Activated naive CD4-positive, alpha-beta T cell treated with anti-CD3 and anti-CD28 coated beads for 36 hours (primary cell): ENCODE data around the gene OR2G3. TPM values are rescaled to one million over a fixed set of nuclear protein-coding genes. Genes with fewer than 3 reads are reported as not detected.

Experiments
- CTCF ChIA-PET: fragments of 350-600 bp; sonication (Branson Sonifier 250); formaldehyde crosslinking; loops from one replicate; lab custom pipeline; 2021; ENCODE audit warnings: antibody characterized with exemption; lab: Charles Lee
- DNase-seq: peaks from one replicate; pipeline ENCODE4 v3.0.0-alpha.2; 2020
- H3K27ac Mint-ChIP-seq: one replicate; pipeline ENCODE4 v1.8.0; 2021; ENCODE audit warnings: mild to moderate bottlenecking, mixed read lengths
- H3K27me3 Mint-ChIP-seq: one replicate; pipeline ENCODE4 v1.8.0; 2021; ENCODE audit warnings: low read depth, mixed read lengths
- H3K36me3 Mint-ChIP-seq: one replicate; pipeline ENCODE4 v1.8.0; 2021; ENCODE audit warnings: low read depth, mixed read lengths
- H3K4me1 Mint-ChIP-seq: one replicate; pipeline ENCODE4 v1.8.0; 2021; ENCODE audit warnings: low read depth, mixed read lengths
- H3K4me3 Mint-ChIP-seq: one replicate; pipeline ENCODE4 v1.8.0; 2021; ENCODE audit warnings: mild to moderate bottlenecking, moderate library complexity, mixed read lengths
- H3K9me3 Mint-ChIP-seq: one replicate; pipeline ENCODE4 v1.8.0; 2021; ENCODE audit warnings: mixed read lengths
- intact Hi-C: fragments of 100-400 bp; cut with micrococcal nuclease; formaldehyde crosslinking; loops from one replicate; pipeline ENCODE4 v1.15.1; 2023
- total RNA-seq, 2 experiments: library from RNA; stranded (reverse); gene quantifications; one replicate each; pipeline ENCODE4 v1.2.3, GENCODE V29; 2021

OR2G3 gene
- not detected for total RNA-seq

DNA sequence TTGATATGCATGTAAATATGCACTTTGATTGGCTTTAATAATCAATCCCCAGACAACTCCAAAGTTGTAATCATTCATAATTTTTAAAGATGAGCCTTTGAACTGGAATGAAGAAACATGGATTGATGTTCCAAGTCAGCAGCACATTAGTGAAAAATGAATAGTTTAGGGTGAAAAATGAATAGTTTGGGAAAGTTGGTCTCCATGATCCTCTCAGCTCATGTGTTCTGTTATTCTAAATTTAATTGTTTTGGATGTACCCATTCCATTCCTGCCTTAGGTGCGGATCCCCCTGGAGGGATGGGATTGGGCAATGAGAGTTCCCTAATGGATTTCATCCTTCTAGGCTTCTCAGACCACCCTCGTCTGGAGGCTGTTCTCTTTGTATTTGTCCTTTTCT is at the start of gene OR2G3:
Gene OR2G3, plus strand, starts transcription at position 301 of the 400 bp plus-strand sequence. Its CDS starts 0 bp downstream, at position 301.
- CTCF ChIA-PET, result no interaction called here
- no peaks in the 10 kb centered on the region for H3K4me1 Mint-ChIP-seq
- no peak for DNase-seq
- peaks cover 18% of the 10 kb centered on the region for H3K27me3 Mint-ChIP-seq
- intact Hi-C loops, result no loop called here
- H3K4me3 Mint-ChIP-seq, result no peak within 1 kb of the TSS
- peaks cover 1% of the 10 kb centered on the region for H3K36me3 Mint-ChIP-seq
- no peak within 1 kb of the TSS for H3K27ac Mint-ChIP-seq
- H3K9me3 Mint-ChIP-seq, result no peaks in the 10 kb centered on the region

- H3K9me3 Mint-ChIP-seq, result no peaks in the 10 kb centered on the region
- no peak overlapping the region for H3K4me3 Mint-ChIP-seq
- peaks cover 2% of the 10 kb centered on the region for H3K27me3 Mint-ChIP-seq
- intact Hi-C loops, result no loop called here
- H3K36me3 Mint-ChIP-seq, result no peaks in the 10 kb centered on the region
- no peak overlapping the region for H3K27ac Mint-ChIP-seq
- no peak for DNase-seq
- CTCF ChIA-PET, result no interaction called here
- peaks cover 3% of the 10 kb centered on the region for H3K4me1 Mint-ChIP-seq
These were observed 47.3 kb upstream of the OR2G3 start for GRCh38 chr1:247557926-247558674.

GRCh38 chr1:247561711-247562110 is 43.7 kb upstream of the OR2G3 start:
- DNase-seq, result no peak
- H3K9me3 Mint-ChIP-seq, result no peaks in the 10 kb centered on the region
- peaks cover 2% of the 10 kb centered on the region for H3K27me3 Mint-ChIP-seq
- no peaks in the 10 kb centered on the region for H3K36me3 Mint-ChIP-seq
- H3K27ac Mint-ChIP-seq, result no peak overlapping the region
- H3K4me1 Mint-ChIP-seq, result peaks cover 3% of the 10 kb centered on the region
- CTCF ChIA-PET, result no interaction called here
- intact Hi-C loops, result no loop called here
- no peak overlapping the region for H3K4me3 Mint-ChIP-seq

- H3K4me1 Mint-ChIP-seq, result peaks cover 3% of the 10 kb centered on the region
- no peaks in the 10 kb centered on the region for H3K9me3 Mint-ChIP-seq
- H3K27me3 Mint-ChIP-seq, result peaks cover 2% of the 10 kb centered on the region
- CTCF ChIA-PET, result no interaction called here
- intact Hi-C loops, result no loop called here
- no peak overlapping the region for H3K27ac Mint-ChIP-seq
- no peak overlapping the region for H3K4me3 Mint-ChIP-seq
- DNase-seq, result no peak
- H3K36me3 Mint-ChIP-seq, result no peaks in the 10 kb centered on the region
These were observed 43.2 kb upstream of the OR2G3 start for GRCh38 chr1:247562198-247562597.

DNA sequence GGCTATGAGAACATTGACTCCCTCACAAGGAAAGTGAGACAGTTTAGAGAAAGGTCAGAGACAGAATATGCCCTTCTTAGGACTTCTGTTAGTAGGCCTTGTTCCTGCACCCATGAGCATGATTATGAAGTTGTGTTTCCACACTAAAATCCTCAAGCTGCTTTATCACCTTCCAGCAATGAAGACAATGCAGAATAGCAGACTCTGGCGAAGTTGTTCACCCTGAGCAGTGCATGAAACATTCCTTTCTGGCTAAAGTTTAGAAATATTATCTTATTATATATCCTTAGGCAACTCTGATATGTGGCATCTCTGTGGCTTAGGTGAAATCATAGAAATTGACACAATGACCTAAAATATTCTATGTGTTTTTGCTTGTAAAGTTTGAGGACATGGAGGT is 31.1 kb upstream of the OR2G3 start:
- no peaks in the 10 kb centered on the region for H3K4me1 Mint-ChIP-seq
- no peak overlapping the region for H3K4me3 Mint-ChIP-seq
- H3K9me3 Mint-ChIP-seq, result peaks cover 11% of the 10 kb centered on the region
- peaks cover 17% of the 10 kb centered on the region for H3K27me3 Mint-ChIP-seq
- H3K27ac Mint-ChIP-seq, result no peak overlapping the region
- DNase-seq, result no peak
- intact Hi-C loops, result no loop called here
- CTCF ChIA-PET, result no interaction called here
- no peaks in the 10 kb centered on the region for H3K36me3 Mint-ChIP-seq

DNA sequence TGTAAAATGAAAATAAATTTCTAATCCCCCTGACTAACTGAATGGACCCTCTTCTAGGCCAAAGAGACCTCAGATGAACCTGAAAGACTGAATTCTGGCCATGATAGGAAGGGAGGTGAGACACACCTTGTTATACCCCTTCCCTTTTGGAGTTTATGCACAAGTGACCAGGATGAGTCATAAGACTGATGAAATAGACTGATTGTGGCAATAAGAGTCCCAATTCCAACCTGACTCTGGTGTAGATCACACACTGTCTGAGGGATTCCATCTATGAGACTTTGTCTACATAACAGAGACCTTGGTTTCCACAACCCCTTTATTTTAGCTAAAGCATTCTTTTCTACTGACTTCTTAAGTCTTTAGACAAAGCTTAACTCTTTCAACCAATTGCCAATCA is 30.7 kb upstream of the OR2G3 start:
- Mint-ChIP-seq H3K27me3 (peaks cover 17% of the 10 kb centered on the region), H3K36me3 (no peaks in the 10 kb centered on the region), H3K4me3 (no peak overlapping the region), H3K4me1 (no peaks in the 10 kb centered on the region), H3K27ac (no peak overlapping the region), H3K9me3 (peaks cover 11% of the 10 kb centered on the region)
- intact Hi-C loops, result no loop called here
- no peak for DNase-seq
- CTCF ChIA-PET, result interaction anchor here (0.6 kb wide), 1 partner anchor 165 kb away, joined by 3 read pairs; no protein-coding TSS in a partner anchor

DNA sequence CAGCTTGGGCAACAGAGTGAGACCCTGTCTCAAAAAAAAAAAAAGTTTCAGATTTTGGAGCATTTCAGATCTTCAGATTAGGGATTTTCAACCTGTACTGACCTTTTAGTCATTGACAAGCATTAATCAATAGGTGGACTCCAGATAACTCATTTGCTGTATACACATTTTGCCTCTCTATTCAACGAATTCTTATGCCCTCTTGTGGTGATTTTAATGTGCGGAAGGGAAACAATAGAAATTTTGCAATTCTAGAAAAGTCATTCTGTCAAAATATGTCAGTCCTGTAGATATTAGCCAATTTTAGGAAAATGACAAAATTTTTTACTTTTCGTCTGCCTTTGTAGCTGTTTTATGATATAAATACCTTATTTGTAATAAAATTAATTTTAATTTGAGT is 28.9 kb upstream of the OR2G3 start:
- peaks cover 17% of the 10 kb centered on the region for H3K27me3 Mint-ChIP-seq
- DNase-seq, result no peak
- no peak overlapping the region for H3K27ac Mint-ChIP-seq
- CTCF ChIA-PET, result interaction anchor here (0.9 kb wide), 1 partner anchor 187 kb away, joined by 3 read pairs; no protein-coding TSS in a partner anchor
- no peaks in the 10 kb centered on the region for H3K9me3 Mint-ChIP-seq
- H3K36me3 Mint-ChIP-seq, result no peaks in the 10 kb centered on the region
- H3K4me1 Mint-ChIP-seq, result no peaks in the 10 kb centered on the region
- H3K4me3 Mint-ChIP-seq, result no peak overlapping the region
- intact Hi-C loops, result loop anchor here (1.0 kb wide), 2 partner anchors 186 to 204 kb away; no protein-coding TSS in a partner anchor

DNA sequence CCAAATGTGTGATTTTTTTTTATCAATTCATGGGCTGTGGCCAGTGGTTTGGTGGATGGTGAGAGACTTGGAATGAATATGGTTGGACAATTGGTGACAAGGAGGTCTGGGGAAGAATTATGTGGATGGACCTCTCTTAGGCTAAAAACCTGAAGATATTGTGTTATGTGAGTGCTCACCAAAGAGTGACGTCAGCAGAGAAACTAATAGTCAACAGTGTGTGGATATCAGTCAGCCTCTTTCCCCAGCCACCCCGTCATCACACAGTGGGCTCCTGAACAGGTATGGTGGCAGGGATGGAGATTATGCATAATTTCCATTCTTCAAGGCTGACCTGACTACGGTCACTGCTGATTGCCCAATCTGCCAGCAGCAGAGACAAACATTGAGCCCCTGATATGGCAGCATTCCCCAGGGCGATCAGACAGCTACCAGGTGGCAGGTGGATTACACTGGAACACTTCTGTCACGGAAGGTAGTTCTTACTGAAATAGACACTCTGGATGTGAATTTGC is 26.4 kb upstream of the OR2G3 start:
- Mint-ChIP-seq H3K9me3 (no peaks in the 10 kb centered on the region), H3K27me3 (peaks cover 12% of the 10 kb centered on the region), H3K36me3 (no peaks in the 10 kb centered on the region), H3K4me1 (no peaks in the 10 kb centered on the region), H3K4me3 (no peak overlapping the region), H3K27ac (no peak overlapping the region)
- intact Hi-C loops, result no loop called here
- CTCF ChIA-PET, result interaction anchor here (1.2 to 2.1 kb wide), 2 partner anchors 189 to 206 kb away, joined by 3 to 10 read pairs; no protein-coding TSS in a partner anchor
- DNase-seq, result no peak

GRCh38 chr1:247588060-247588459 is 17.3 kb upstream of the OR2G3 start, which contains the start of gene OR2G2:
TSS of gene OR2G2 (plus strand) at chr1:247588360. CDS start at chr1:247588360, 0 bp downstream.
- Mint-ChIP-seq H3K4me1 (no peaks in the 10 kb centered on the region), H3K9me3 (peaks cover 2% of the 10 kb centered on the region), H3K36me3 (no peaks in the 10 kb centered on the region), H3K27me3 (peaks cover 12% of the 10 kb centered on the region), H3K4me3 (no peak within 1 kb of the TSS), H3K27ac (no peak within 1 kb of the TSS)
- DNase-seq, result no peak
- intact Hi-C loops, result no loop called here
- CTCF ChIA-PET, result no interaction called here

- no peaks in the 10 kb centered on the region for H3K4me1 Mint-ChIP-seq
- CTCF ChIA-PET, result no interaction called here
- intact Hi-C loops, result no loop called here
- H3K27me3 Mint-ChIP-seq, result peaks cover 10% of the 10 kb centered on the region
- no peak for DNase-seq
- no peak overlapping the region for H3K4me3 Mint-ChIP-seq
- no peaks in the 10 kb centered on the region for H3K9me3 Mint-ChIP-seq
- H3K27ac Mint-ChIP-seq, result no peak overlapping the region
- H3K36me3 Mint-ChIP-seq, result peaks cover 1% of the 10 kb centered on the region
These were observed 8.0 kb downstream of the OR2G3 start for GRCh38 chr1:247613405-247613804.

DNA sequence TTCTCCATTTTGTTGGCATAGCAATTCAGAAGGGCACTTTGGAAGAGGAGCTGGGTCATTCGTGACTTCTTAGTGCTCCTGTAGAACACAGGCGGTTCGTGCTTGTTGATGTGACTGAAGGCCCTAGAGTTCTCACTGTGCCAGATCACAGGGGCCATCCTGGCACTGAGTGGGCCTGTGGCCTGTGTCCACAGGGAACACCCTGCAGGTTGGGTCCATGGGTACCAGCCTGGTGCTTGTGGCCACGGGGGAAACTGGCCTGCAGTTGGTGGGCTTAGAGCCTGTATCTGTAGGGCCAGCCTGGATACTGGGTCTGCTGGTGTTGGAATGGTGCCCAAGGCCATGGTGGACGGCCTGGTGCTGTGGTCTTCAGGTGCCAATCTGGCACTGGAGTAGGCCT is 9.2 kb downstream of the OR2G3 start:
- CTCF ChIA-PET, result no interaction called here
- Mint-ChIP-seq H3K27me3 (peaks cover 5% of the 10 kb centered on the region), H3K9me3 (no peaks in the 10 kb centered on the region), H3K4me1 (no peaks in the 10 kb centered on the region), H3K4me3 (no peak overlapping the region), H3K27ac (no peak overlapping the region), H3K36me3 (no peaks in the 10 kb centered on the region)
- intact Hi-C loops, result no loop called here
- no peak for DNase-seq

DNA sequence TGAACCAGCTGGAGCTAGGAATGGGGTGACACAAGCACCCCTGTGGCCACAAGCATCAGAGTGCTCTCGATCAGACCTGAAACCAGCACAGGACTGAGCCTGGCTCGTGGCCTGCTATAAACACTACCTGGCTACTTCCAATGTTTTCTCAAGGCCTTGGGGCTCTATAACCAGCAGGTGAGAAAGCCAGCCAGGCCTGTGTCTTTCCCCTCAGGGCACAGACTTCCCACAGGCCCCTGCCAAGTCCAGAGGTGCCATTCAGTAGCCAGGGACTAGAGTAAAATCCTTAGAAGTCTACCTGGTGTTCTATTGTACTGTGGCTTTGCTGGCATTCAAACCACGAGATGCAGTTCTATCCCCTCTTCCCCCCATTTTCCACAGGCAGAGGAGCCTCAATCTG is 22.6 kb downstream of the OR2G3 start:
- no peak for DNase-seq
- intact Hi-C loops, result no loop called here
- H3K4me3 Mint-ChIP-seq, result no peak overlapping the region

GRCh38 chr1:247638011-247638410 is 32.6 kb downstream of the OR2G3 start:
- Mint-ChIP-seq H3K4me1 (no peaks in the 10 kb centered on the region), H3K9me3 (peaks cover 4% of the 10 kb centered on the region), H3K27ac (no peak overlapping the region), H3K36me3 (no peaks in the 10 kb centered on the region), H3K27me3 (peaks cover 49% of the 10 kb centered on the region), H3K4me3 (no peak overlapping the region)
- DNase-seq, result no peak
- CTCF ChIA-PET, result no interaction called here
- intact Hi-C loops, result no loop called here

More for the DNA sequence above, 22.6 kb downstream of the OR2G3 start:
- CTCF ChIA-PET, result no interaction called here
- Mint-ChIP-seq H3K9me3 (peaks cover 5% of the 10 kb centered on the region), H3K4me1 (no peaks in the 10 kb centered on the region), H3K27ac (no peak overlapping the region), H3K27me3 (peaks cover 6% of the 10 kb centered on the region), H3K36me3 (no peaks in the 10 kb centered on the region)
